HG03066 (cell line): ENCODE measurements around the gene PJA2.

Source experiments
- ATAC-seq: cut with Tn5 transposase; IDR thresholded peaks from one replicate; pipeline ENCODE4 v1.9.1; 2021; ENCODE audit warnings: low read depth; ENCODE audit not compliant: unreplicated experiment

PJA2 gene

DNA sequence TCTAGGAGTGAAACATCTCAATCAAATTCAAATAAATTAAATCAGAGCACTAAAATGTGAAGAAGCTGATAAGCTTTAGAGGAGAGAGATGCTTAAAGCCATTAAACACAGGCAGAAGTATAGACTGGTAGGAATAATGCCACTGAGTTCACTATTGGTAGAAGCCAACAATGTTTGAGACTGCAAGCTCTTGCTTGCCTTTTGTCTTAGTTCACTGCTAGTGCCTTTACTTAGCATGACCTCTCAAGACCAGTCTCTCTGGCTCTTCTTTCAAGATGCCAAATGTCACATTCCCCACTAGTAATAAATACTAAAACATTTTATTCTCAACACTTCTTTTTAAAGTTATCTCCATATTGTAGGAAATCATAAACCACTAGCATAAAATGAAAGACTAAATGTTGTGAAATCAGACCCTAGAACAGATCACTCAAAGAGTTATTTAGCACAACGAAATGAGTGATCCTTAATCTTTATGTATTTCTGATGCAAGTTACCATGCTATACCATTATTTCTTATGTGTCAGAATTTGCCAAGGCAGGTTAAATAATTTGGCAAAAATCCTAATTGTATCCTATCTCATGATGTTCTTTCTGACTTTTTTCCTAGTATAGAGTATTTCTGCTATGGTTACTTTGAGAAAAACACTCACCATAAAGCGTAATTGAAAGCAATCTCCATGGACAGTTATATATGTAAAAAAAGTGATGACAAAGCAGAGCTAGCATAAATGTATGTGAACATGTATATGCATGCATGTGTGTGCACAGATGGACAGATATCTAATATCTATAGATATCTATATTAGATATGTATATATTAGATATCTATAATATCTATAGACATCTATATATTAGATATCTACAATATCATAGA is 57.5 kb downstream of the PJA2 start:
- ATAC-seq, result no peak

DNA sequence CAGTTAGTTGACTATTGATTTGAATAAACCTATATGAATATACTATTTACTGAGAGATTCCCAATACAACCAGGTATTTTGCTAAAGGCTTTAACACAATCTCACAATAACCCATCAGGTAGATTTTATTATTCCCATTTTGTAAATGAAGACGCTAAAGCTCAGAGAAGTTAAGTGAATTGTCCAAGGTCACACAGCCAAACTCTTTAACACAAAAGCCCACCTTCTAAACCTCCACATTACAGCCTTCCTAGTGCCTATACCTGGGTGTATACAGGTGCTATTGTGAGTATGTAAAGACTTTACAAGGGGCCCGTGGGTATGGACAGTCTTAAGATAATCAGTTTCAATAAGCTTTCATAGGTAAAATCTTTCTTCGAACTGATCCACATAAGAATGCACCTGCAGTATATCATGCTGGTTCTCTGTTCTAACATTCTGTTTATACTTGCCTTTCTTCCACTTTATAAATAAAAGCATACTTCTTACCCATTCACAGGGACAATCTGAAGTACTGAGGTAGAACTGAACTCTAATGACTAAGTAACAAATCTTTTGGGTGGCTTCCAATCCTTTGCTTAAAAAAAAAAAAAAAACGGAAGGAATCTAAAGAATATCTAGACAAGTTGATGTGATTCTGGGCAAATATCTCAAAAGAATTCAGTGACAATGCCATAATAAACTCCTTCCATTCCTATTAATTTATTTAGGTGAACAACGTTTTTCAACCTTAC is 59.1 kb downstream of the PJA2 start:
- ATAC-seq, result no peak

DNA sequence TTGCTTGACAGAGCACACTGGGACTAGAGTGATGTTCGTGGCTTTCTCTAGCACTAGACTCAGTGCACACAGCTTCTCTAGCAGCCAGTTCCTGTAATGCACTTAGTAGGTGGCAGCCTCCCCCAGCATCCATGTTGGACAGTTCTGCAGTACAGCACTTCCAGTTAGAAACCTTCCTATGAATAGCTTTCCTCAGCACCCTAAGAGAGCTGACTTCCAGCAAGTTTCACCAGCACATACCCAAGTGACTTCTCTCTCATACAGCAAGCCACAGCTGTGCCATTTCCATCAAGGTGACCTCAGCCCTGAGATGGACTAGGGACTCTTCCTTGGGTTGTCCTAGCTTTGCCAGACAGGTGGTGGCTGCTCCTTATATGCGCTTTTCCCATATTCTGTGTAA is 60.4 kb downstream of the PJA2 start:
- no peak for ATAC-seq

DNA sequence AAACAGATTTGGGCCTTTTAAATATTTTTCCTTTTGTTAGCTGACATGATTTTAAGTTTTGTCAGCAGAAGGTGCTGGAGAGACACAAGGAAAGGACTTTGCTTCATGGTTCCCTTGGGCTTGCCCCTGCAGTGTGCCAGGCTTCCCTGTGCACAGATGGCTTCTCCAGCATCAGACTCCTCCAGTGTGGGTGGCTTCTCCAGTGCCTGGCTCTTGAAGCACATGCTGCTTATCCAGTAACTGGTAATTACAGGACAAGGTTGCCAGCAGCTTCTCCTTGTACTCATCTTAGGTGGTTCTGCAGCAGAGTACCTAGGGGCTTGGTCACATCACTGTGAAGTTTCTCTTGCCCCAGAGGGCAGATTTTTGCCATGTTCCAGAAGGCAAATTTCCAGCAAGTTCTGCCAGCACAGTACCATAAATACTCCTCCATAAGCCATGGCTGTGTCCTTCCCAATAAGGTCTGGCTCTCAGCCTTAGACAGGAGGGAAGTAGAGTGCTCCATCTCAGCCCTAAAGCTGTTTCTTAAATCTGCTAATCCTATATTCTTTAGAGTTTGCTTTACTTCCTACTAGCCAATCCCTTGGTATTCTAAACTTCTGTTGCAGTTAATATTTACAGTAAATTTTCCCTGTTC is 62.4 kb downstream of the PJA2 start:
- no peak for ATAC-seq

DNA sequence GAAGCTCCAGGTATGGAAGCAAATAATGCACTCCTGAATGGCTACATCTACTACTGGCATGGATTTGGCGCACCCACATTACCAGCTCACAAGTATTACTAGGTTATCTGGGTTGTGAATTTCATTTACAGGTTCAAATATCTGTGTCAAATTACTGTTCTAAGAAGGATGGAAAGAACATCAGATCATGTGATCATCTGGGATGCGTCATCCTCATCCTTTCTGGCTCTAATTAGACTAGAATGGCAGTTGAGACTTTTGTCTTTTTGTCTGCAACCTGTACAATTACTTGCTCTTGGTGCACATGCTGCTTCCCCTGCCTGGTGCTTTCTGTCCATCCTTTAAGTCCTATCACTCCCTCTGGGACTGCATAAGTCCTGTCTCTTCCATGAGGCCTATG is 64.1 kb downstream of the PJA2 start:
- ATAC-seq, result no peak

DNA sequence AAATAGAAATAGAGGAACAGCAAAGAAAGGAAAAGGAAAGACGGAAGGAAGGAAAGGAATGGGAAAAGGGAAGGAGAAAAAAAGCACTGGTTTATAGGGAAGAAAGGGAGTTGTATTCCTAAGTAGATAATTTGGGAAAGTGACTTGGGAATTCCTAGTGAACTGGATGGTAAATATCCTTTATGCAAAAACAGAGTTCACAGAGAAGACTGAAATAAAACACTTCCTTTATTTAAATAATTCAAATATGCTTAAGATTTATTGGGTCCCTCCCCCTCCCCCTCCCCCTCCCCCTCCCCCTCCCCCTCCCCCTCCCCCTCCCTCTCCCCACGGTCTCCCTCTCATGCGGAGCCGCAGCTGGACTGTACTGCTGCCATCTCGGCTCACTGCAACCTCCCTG is 69.4 kb downstream of the PJA2 start:
- ATAC-seq, result no peak

DNA sequence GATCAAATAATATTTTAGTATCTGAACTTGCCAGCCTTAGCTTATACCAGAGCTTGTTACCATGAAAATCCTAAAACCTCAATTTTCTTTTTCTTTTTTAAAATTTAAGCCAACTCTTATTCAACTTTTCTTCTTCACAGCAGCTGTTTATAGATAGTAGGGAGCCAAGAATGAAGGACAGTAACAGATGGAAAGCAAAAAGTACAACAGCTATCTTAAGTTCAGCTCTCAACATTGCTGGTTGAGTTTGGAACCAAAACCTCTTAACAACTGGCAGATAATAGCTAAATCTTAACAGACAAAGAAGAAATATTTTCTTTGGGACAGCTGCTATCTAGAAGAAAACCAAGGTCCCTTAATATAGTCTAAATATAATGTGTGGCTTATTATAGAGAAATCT is 74.7 kb downstream of the PJA2 start:
- no peak for ATAC-seq

DNA sequence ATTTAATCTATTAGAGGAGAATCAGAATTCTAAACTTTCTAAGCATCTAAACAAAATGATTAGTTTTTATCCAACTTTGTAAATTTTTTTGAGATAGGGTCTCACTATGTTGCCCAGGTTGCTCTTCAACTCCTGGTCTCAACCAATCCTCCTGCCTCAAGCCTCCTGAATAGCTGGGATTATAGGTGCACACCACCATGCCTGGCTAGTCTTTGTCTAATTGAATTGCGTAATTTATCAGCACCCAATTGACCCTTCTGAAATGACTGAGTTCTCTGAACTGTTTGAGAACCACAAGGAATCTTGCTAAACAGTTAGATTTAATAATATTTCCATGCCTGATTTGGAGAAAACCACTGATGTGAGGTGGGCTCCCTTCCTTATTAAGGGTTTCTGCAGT is 75.7 kb downstream of the PJA2 start:
- no peak for ATAC-seq

DNA sequence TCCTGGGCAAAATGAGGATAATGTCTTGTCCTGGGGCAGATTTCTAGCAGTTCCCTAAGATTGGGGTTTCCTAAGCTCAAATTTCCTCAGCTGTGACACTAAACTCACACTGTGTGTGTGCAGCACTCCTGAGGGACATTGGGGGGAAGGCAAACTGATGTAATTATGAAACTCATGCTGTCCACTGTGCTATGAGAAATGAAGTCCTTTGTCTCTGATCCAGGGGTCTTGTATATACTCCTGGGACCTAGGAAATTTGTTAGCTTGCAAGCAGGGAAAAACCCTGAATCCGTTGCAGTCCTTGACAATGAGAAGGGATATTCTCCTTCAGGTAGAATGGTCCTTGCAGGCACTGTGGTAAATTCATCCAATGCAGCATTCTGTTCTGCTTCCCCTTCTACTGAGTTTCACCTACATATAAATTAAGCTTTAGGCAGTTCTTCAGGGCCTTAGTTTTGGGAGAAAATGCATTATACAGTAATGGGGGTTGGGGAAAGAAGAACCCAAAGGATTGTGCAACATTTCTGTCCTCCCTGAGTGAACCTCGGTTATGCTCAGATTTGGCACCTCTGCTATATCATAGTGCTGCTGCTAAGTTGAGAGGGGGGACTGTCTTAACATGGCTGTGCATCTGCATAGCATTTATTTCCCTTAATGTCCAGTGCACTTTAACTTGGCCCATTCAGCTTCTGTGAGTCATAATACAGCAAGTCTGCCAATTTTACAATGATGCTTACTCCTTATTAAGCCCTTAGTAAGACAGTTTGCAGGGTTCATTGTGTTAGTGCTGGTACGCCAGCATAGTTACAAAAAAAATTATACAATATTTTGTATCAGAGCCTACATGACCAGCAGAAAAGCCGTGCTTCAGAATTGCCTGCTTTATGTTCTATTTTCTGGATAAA is 80.2 kb downstream of the PJA2 start:
- ATAC-seq, result no peak

DNA sequence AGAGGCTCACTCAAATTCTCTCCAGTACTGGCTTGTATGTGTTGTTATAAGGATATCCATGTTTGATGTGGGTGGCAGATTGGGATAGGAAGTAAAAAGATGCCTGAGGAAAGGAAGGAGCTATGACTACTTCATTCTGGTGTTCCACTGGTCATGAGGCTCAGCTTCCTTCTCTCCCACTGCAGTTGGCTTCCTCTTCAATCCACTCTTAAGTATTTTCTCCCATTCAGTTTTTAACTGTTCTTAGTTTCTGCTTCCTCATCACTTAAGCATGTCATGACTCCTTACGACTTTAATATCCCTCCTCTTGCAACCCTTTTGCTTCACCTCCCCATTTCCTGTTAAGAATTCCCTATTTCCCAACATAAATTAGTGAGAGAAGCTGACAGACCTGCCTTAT is 81.1 kb downstream of the PJA2 start:
- no peak for ATAC-seq

DNA sequence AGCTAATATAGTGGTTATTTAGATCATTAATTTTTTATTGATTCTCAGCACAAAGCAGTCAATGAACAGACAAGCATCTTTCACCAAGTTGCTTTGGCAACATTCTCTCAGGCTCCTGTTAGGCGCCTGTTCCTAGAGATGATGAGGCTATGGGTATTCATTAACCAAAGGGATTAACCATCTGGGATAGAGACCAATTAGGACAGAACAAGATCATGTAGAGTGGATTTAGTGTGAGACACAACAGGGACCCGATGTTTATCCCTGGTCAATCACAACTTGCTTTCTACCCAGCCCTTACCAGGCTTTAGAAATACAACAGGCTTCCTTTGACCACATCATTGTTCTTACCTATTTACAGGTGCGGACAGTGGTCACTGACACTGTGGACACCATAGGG is 82.2 kb downstream of the PJA2 start:
- ATAC-seq, result no peak

DNA sequence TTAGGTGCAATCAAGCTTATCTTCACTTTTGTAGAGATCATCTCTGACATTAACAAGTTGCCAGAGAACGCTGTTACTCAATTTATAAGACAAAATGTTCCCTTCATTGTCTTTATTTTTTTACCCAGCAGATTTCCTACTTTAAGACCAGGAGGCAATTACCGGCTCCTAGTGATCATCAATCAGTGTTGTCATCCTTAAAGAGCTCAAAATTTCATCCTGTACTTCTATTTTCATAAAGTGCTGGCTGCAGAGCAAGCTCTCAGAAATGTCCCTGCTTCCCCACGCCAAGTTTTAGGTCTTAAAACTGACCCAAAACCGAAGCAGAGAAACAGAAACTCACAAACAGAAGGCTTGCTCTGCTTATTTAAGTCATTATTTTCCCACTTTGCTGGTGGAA is 82.9 kb downstream of the PJA2 start:
- no peak for ATAC-seq

DNA sequence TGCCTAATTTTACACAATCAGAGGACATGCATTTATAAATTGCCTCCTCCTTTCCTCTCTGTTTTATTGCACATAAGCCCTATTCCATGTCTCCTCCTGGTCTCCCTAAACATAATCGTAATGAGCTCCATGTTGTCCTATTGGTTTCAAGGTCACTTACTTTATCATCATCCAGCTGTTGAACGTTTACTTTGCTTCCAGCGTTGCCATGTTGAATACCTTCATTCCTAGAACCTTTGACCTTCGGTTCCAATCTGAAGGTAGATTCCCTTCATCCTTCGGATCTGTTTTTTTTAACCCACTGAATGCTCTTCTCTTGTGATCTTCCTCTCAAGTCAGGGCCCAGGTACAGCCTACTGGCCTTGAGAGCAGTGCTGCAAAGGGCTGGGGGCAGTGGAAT is 84.3 kb downstream of the PJA2 start:
- ATAC-seq, result no peak

DNA sequence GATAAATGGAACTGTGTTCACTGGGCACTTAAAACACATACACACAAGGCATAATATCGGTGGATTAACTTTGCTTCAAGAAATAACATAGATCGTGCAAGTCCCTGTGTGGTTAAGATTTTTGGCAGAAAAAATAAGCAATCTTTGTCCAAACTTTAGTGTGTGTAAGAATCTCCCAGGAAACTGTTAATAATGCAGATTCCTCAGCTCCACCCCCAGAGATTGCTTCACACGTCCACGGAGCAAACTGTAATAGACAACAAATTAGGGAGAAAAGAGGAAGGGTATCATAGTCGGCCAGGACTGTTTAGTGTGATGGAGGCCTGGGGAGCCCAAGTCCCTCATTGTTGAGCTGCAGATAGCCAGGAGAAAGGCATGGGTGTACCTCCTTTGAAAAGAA is 84.8 kb downstream of the PJA2 start:
- ATAC-seq, result no peak

DNA sequence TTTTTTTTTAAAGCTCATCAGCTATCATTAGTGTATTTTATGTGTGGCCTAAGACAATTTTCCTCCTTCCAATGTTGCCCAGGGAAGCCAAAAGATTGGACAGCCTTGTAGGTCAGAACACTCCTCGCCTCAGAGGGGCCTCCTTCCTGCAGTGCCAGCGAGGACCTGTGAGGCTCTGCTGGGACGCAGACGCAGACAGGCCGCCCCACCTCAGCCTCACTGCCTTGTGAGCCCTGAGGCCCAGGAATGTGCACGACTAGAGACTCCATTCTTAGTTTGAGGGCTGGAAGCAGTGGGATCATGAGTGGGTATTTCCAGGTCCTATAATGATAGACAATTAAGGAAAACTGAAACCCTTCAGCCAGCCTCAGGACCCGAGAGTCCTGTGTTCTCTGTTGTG is 85.4 kb downstream of the PJA2 start:
- no peak for ATAC-seq

DNA sequence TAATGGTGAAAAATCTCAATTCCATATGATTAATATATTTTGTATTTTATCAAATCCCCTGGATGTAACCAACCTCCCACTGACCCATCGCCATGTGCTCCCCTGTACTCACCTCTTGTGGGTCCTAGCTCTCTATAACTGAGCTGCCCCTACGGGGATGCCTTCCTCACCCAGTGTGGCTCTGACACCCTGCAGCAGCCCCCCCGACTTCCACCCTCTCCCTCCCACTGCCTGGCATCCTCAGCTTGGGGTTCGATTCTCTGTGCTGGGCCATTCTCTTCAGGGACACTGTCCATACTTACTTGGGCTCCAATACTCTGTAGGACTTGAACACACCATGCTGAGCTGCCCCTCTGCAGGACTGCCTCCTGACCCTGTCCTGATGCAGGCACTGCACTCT is 87.1 kb downstream of the PJA2 start:
- no peak for ATAC-seq

DNA sequence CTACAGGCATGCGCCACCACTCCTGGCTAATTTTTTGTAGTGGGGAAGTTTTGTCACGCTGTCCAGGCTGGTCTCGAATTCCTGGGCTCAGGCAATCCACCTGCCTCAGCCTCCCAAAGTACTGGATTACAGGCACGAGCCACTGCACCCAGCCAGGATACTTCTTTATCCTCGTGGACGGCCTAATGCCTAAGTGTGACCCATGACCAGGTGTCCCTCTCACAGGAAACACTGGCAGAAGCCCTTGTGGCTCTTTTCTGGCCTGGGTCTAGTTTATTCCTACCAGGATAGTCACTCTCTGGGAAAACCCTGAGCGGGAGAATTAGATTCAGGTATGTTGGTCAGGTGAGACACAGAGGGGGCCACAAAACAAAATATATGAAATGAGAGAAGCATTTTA is 90.4 kb downstream of the PJA2 start:
- ATAC-seq, result no peak

DNA sequence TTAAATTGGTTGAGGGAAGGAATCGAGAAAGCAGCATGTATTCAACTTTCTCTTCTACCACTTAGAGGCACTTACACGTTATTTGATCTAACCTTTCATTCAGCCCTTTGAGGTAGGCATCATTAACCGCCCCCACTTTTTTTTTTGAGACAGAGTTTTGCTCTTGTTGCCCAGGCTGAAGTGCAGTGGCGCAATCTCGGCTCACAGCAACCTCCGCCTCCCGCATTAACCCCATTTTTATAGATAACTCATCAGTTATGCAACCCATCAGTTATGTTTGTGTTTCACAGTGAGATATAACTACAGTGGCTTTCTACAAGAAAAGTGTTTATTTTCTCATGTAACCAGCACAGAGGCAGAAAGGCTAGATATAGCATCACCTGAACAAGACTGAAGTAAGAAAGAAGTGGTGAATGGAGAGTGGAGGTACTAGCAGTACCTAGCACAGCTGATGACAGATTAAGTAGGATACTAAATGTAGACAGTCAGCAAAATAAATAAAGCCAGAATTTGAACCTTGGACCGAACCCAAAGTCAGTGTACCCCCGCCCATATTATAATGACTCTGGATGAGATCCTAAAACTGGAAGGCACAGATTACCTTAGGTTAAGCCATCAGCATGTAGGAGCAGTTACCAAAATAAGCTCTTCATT is 91.2 kb downstream of the PJA2 start:
- no peak for ATAC-seq

DNA sequence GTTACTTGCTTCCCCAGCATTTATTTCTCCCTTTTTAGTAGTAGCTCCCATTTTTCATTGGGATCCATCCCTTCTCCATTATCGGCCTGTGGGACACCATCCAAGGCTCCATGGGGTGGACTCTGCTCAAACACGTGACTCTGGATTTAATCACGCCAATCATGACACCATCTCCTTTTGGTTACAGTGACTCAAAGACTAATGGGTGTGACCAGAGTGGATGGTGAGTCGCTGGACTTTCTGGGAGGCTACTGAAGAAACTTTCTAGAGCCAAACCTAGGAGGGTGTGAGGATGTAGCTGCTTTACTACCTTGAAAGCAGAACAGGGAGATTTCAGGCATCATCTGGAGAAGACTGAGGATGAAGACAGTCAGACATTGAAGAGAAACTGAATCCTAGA is 93.1 kb downstream of the PJA2 start:
- ATAC-seq, result no peak

DNA sequence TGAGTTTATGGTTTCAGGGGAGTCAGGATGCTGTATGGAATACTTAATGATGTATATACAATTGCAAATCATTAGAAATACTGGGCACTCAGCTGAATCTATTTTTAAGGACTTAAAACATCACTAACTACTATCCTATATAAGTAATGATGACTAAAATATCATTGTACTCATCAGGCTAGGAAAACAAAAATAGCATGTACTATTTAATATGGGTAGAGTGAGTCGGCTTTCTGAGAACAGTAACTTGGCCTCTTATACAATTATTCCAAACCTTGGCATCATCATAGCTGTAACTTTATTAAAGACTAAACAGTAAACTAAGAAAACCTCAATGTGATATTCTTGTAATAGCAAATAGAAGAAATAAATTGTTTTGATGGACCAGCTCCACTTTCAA is 94.5 kb downstream of the PJA2 start:
- no peak for ATAC-seq
